ENCODE data around the gene RBM6.
"Not testable (repeated sequence)": the region's sequence is repeated elsewhere in the genome, so short reads cannot be mapped to it uniquely, and the experiment has no call there.

Gene RBM6

DNA sequence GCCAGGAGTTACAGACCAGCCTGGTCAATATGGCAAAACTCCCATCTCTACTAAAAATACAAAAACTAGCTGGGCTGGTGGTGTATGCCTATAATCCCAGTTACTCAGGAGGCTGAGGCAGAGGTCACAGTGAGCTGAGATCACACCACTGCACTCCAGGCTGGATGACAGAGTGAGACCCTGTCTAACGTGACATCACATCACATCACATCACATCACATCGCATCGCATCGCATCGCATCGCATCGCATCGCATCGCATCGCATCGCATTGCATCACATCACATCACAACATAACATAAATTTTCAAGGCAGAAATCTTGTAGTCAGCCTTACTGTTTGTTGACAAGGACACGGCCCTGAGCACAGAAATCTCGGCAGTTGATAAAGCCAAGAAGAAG is 44.4 kb downstream of the RBM6 start:
- DNase-seq, result no peak

GRCh38 chr3:49992326-49992725 is 52.4 kb downstream of the RBM6 start:
- DNase-seq, result no peak

DNA sequence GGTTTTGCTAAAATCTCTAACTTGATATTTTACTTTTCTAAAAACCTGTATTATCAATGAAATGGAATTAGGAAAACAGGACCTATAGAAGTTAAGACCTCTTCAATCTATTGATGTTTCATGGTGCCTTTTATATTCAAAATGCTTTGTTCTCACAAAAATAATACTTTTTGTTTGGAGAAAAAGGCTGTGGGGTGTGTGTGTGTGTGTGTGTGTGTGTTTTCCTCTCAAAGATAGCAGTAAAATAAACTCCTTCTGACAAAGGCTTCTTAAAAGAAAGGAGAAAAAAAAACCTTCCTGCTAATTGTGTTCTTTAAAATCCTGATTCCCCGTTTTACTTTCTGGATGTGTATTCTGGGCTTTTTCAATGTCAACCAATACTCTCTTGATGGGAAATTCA is 54.5 kb downstream of the RBM6 start:
- no peak for DNase-seq

- no peak for DNase-seq
These were observed 56.1 kb downstream of the RBM6 start for GRCh38 chr3:49996016-49996415.

DNA sequence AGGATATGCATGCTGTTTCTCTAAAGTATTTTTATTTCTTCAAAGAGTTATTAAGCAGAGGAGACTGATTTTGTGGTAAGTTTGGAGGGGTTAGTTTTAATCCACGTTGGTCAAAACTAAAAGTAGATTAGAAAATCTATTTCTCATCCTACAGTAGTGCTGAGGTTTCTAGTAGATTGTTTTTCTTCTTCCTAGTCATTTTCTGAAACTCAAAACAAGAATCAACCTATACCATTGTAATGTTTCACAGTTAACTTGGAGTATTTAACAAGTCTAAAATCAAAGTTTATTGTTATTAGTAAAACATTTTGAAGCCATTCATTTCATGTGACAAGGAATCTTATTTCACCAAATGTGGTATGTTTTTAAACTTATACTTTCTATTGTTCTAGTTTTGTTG is 57.9 kb downstream of the RBM6 start:
- no peak for DNase-seq

DNA sequence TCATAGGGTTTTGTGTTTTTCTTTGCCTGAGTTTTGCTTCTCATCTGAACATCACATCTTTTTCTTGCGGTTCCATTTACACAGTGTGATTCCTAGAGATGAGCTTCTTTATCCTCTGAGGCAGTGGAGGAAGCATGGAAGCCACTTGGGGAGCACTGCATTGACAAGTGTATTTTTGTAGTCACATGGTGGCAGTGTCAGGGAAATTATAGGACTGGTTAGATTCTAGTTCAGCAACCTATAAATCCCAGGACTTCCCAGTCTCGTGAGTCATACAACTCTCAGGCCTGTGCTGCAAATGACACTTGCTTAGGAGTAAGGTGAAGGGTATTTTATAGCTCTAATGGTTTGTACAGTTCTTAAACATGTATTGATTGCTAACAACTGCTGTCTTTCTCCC is 58.4 kb downstream of the RBM6 start:
- no peak for DNase-seq

GRCh38 chr3:50001511-50001910 is 61.6 kb downstream of the RBM6 start:
- DNase-seq, result no peak

- no peak for DNase-seq
These were observed 63.3 kb downstream of the RBM6 start for GRCh38 chr3:50003216-50003615.

DNA sequence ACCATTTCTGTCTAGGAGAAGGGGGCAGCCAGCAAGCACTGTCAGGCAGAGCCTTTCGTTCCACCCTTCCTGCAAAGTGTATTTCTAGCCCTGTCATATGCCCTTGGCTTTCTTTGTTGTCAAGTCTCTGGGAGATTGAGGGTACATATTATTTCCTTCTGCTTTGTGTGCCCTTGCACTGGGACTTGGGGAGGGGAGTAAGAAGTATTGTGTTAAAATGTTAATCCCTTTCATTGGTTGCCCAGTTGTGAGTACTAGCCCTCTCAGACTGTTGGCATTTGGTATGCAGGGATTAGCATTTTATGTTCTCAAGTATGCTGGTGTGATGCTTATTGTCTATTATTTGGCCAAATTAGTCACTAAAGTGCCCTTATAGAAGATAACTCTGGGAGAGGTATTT is 63.9 kb downstream of the RBM6 start:
- DNase-seq, result no peak

DNA sequence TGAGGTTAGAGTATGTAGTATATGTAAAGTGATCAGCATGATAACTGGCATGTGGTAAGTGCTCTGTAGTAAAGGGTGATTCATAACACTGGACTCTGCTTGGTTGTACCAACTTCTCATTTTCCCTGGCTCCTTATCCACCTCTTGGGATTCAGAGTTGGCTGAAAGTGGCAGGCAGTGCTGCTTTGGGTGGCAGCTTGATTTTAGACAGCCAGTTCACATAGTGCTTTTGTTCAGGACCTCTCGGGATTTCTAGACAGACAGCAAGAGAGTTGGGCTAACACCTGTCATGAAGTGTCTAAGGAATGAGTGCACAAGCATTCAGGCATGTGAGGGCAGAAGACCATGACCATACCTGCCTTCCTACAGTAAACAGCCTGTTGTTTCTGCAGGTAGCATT is 69.0 kb downstream of the RBM6 start:
- DNase-seq, result no peak

- no peak for DNase-seq
These were observed 71.0 kb downstream of the RBM6 start for GRCh38 chr3:50010959-50011358.

GRCh38 chr3:50015918-50016317 is 76.0 kb downstream of the RBM6 start:
- DNase-seq, result no peak

- DNase-seq, result no peak
These were observed 88.4 kb downstream of the RBM6 start for GRCh38 chr3:50028346-50028745.

DNA sequence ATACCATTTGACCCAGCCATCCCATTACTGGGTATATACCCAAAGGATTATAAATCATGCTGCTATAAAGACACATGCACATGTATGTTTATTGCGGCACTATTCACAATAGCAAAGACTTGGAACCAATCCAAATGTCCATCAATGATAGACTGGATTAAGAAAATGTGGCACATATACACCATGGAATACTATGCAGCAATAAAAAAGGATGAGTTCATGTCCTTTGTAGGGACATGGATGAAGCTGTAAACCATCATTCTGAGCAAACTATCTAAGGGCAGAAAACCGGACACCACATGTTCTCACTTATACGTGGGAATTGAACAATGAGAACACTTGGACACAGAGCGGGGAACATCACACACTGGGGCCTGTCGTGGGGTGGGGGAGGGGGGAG is 91.3 kb downstream of the RBM6 start:
- DNase-seq, result not testable (repeated sequence)

DNA sequence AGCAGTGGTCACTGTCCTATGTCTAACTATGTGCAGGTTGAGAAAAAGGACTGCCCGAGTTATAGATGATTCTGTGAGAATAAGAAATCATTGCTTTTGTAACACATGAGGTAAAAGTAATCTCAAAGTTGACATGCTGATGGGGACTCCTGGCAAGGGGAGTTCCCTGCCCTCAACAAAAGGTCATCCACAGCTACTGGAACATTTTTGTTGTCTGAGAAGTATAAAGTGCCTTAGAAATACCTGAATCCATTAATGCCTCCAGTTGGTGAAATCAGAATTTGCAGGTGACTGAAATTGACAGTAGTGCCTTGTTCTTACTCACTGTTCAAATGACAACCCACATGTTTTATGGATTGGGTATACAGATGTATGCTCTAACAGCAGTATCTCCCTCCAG is 105.0 kb downstream of the RBM6 start:
- no peak for DNase-seq

- no peak for DNase-seq
These were observed 107.5 kb downstream of the RBM6 start for GRCh38 chr3:50047426-50047825.

GRCh38 chr3:50050361-50050760 is 110.4 kb downstream of the RBM6 start:
- DNase-seq, result no peak

- no peak for DNase-seq
These were observed 117.8 kb downstream of the RBM6 start for GRCh38 chr3:50057756-50058155.

- no peak for DNase-seq
These were observed 128.2 kb downstream of the RBM6 start for GRCh38 chr3:50068134-50068533.

DNA sequence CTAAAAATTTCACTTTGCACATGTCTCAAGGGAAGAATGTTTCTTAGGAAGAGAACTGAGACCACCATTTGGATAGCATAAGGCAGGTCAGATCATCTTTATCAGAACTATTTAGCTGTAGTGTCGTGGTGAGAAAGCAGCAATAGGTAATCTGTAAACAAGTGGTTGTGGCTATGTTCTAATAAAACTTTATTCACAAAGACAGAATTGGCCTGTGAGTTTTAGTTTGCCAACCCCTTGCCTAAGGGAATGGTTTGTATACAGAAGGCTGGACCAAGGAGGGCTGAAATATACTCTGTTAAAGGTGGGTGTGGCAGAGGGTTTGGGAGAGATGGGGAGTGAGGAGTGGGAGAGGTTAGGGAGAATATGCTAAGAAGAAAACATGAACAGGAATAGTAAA is 138.1 kb downstream of the RBM6 start:
- no peak for DNase-seq

DNA sequence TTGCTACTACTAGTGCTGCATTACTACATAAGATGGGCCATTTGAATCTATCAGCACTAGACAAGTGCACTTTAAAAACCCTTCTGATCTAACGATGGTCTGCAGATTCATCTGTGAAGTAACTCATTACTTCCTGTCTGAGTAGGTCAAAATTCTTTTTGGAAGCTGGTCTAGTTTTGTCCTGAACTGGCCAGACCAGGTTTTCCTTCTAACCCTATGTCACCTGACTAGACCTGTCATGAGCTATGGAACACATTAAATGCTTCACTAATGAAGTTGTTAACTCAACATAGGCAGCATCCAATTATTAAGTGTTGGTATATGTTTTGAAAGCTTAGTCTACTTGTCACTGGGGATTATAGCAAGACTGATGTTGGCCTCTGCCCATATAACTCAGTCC is 138.7 kb downstream of the RBM6 start:
- DNase-seq, result peak; percentile 14

- not testable (repeated sequence) for DNase-seq
These were observed 145.0 kb downstream of the RBM6 start for GRCh38 chr3:50084951-50085350.

DNA sequence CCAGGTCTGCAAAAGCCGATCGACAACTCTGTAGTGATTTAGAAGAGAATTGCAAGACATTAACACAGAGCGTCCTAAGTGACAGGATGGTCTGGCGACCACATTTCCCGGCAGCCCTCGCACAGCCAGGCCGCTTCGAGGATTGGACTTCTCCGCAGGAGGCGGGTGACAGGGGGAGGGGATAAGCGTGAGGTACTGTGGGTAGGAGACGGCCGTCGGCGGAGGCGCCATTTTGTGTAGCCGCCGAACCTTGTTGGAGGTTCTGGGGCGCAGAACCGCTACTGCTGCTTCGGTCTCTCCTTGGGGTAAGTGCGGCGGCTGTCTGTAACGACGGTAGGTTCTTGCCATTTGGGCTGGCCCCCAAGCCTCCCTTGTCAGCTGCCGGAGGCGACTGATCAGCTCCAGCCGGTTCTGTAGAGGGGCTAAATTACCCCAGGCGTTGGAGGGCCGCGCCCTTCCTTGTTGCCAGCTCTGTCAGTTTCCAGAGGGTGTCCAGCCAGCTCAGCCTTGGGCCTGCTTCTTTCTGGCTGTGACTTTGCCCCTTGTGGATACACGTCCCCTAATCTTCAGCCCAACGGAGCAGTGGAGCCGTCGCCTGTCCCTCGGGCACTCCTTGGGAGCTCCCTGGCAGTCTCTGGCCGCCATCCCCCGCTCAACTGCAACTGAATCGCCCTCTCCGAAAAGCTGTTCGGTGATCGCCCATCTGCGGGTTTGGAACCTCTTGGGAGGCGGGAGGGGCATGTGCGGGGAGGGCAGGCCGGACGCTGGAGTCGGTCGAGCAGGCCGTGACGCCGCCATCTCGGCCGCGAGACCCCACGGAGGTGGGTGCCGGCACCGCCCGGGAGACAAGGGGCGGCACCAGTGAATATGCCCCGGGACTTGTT is 149.0 kb downstream of the RBM6 start, which contains the start of gene RBM5:
Gene RBM5 (plus strand): TSS at position 195 of the 884 bp plus-strand sequence. CDS start 1,516 bp downstream, outside the sequence.
- DNase-seq, result peak; percentile 97

GRCh38 chr3:50089609-50089945 is 149.6 kb downstream of the RBM6 start:
- no peak for DNase-seq

- DNase-seq, result peak; percentile 13
These were observed 151.0 kb downstream of the RBM6 start for GRCh38 chr3:50090984-50091383.
